Liver (tissue), 9 donors: ENCODE results near the gene PTPRN2. TPM values are rescaled to one million over a fixed set of nuclear protein-coding genes. Genes with fewer than 3 reads are reported as not detected.

Experiments
- DNase-seq: peaks from one replicate; pipeline ENCODE4 v3.0.0-alpha.2; 2017; ENCODE audit warnings: low spot score
- H3K27ac ChIP-seq, 2 donors: one replicate each; pipeline ENCODE4 v1.7.0; 2013; ENCODE audit warnings: inconsistent platforms in 2 of 2, low read length in 2 of 2, control low read depth in 1 of 2, low read depth in 1 of 2, mild to moderate bottlenecking in 1 of 2
- H3K27me3 ChIP-seq, 4 donors: one replicate each; pipeline versions ENCODE4 v1.6.1 to v1.7.0; 2013; ENCODE audit warnings: low read length in 3 of 4, inconsistent platforms in 1 of 4, mild to moderate bottlenecking in 1 of 4, moderate library complexity in 1 of 4; ENCODE audit not compliant: control insufficient read depth in 4 of 4, insufficient read depth in 4 of 4
- H3K36me3 ChIP-seq, 4 donors: one replicate each; pipeline versions ENCODE4 v1.6.1 to v1.7.0; 2013; ENCODE audit warnings: low read length in 3 of 4, mild to moderate bottlenecking in 3 of 4, low read depth in 1 of 4, moderate library complexity in 1 of 4; ENCODE audit not compliant: control insufficient read depth in 4 of 4, insufficient read depth in 3 of 4
- H3K4me1 ChIP-seq, 4 donors: one replicate each; pipeline versions ENCODE4 v1.6.1 to v1.7.0; 2013; ENCODE audit warnings: low read length in 3 of 4, mild to moderate bottlenecking in 3 of 4, moderate library complexity in 1 of 4; ENCODE audit not compliant: control insufficient read depth in 4 of 4, insufficient read depth in 4 of 4
- H3K4me3 ChIP-seq, 3 donors: one replicate each; pipeline versions ENCODE4 v1.6.1 to v1.7.0; 2013; ENCODE audit warnings: low read length in 3 of 3, control low read depth in 1 of 3, low read depth in 1 of 3, mild to moderate bottlenecking in 1 of 3
- H3K9ac ChIP-seq, 2 donors: one replicate each; pipeline ENCODE4 v1.7.0; 2013; ENCODE audit warnings: low read length in 2 of 2, mild to moderate bottlenecking in 2 of 2, moderate library complexity in 2 of 2, control low read depth in 1 of 2, low read depth in 1 of 2
- H3K9me3 ChIP-seq, 4 donors: one replicate each; pipeline versions ENCODE4 v1.6.1 to v1.7.0; 2013; ENCODE audit warnings: low read length in 3 of 4; ENCODE audit not compliant: control insufficient read depth in 4 of 4
- ATF3 ChIP-seq: IDR thresholded peaks from 2 replicates; pipeline ENCODE4 v1.6.1; 2016; ENCODE audit warnings: antibody characterized with exemption
- CTCF ChIP-seq: fragments of 150-350 bp; IDR thresholded peaks from 2 replicates; pipeline ENCODE4 v1.5.1; 2017; ENCODE audit warnings: improper control_type of control experiment, low read depth, low read length; ENCODE audit not compliant: missing input control
- EGR1 ChIP-seq, 2 donors: IDR thresholded peaks; 2 replicates each; pipeline ENCODE4 v1.6.1; 2016 to 2018; ENCODE audit warnings: antibody characterized with exemption in 2 of 2, low read depth in 2 of 2
- FOXA1 ChIP-seq: IDR thresholded peaks from 2 replicates; pipeline ENCODE4 v1.6.1; 2016; ENCODE audit warnings: antibody characterized with exemption
- FOXA2 ChIP-seq: IDR thresholded peaks from 2 replicates; pipeline ENCODE4 v1.6.1; 2016; ENCODE audit warnings: antibody characterized with exemption
- GABPA ChIP-seq, 2 donors: IDR thresholded peaks in 1 of 2; conservative IDR thresholded peaks in 1 of 2; 2 replicates each; pipeline ENCODE4 v1.6.1; 2016; ENCODE audit warnings: antibody characterized with exemption in 2 of 2, mild to moderate bottlenecking in 1 of 2, moderate library complexity in 1 of 2
- HNF4A ChIP-seq, 2 donors: conservative IDR thresholded peaks; 2 replicates each; pipeline ENCODE4 v1.6.1; 2016; ENCODE audit warnings: antibody characterized with exemption in 2 of 2, mild to moderate bottlenecking in 2 of 2
- HNF4G ChIP-seq: IDR thresholded peaks from 2 replicates; pipeline ENCODE4 v1.6.1; 2016; ENCODE audit warnings: antibody characterized with exemption
- JUND ChIP-seq, 2 donors: IDR thresholded peaks; 2 replicates each; pipeline ENCODE4 v1.6.1; 2016; ENCODE audit warnings: antibody characterized with exemption in 2 of 2
- MAX ChIP-seq: IDR thresholded peaks from 2 replicates; pipeline ENCODE4 v1.6.1; 2016; ENCODE audit warnings: antibody characterized with exemption
- NR2F2 ChIP-seq: IDR thresholded peaks from 2 replicates; pipeline ENCODE4 v1.6.1; 2016; ENCODE audit warnings: antibody characterized with exemption
- REST ChIP-seq: IDR thresholded peaks from 2 replicates; pipeline ENCODE4 v1.6.1; 2016; ENCODE audit warnings: antibody characterized with exemption, mild to moderate bottlenecking
- RXRA ChIP-seq, 2 donors: IDR thresholded peaks; 2 replicates each; pipeline ENCODE4 v1.6.1; 2017 to 2018; ENCODE audit warnings: antibody characterized with exemption in 2 of 2, mild to moderate bottlenecking in 1 of 2
- SP1 ChIP-seq: IDR thresholded peaks from 2 replicates; pipeline ENCODE4 v1.6.1; 2018; ENCODE audit warnings: antibody characterized with exemption, mild to moderate bottlenecking
- TAF1 ChIP-seq: conservative IDR thresholded peaks from 2 replicates; pipeline ENCODE4 v1.6.1; 2016; ENCODE audit warnings: antibody characterized with exemption, mild to moderate bottlenecking
- YY1 ChIP-seq: IDR thresholded peaks from 2 replicates; pipeline ENCODE4 v1.6.1; 2016; ENCODE audit warnings: antibody characterized with exemption, mild to moderate bottlenecking
- ZBTB33 ChIP-seq: IDR thresholded peaks from 2 replicates; pipeline ENCODE4 v1.6.1; 2016; ENCODE audit warnings: antibody characterized with exemption
- WGBS: extraction: QIAGEN DNeasy Blood & Tissue Kit; methylation state at CpG from one replicate; pipeline ENCODE4 v1.1.7; 2013; 5-methylcytosine and 5-hydroxymethylcytosine counted together
- polyA plus RNA-seq, 2 donors: library from polyadenylated mRNA; stranded (reverse) in 1 of 2; unstranded in 1 of 2; fragments of 200-250 nt in 1 of 2; fragments of >200 nt in 1 of 2; fragmentation: Nextera tagmentation in 1 of 2; extraction: Ambion mirVana in 1 of 2; gene quantifications; one replicate each; pipeline versions ENCODE4 v1.2.1 to v1.2.3, GENCODE V29; 2013 to 2015
- total RNA-seq, 2 donors: library from RNA; depleted of rRNA; stranded (reverse); fragments of >200 nt; gene quantifications; one replicate each; pipeline ENCODE4 v1.2.3, GENCODE V29; 2014
- donor health status: healthy.
- donor health status: healthy.
- donor health status: healthy.
- donor health status: healthy.
- donor health status: healthy.

The PTPRN2 gene
- total and polyA plus RNA-seq, 4 donors: 0.75 to 1.9 (median 1.1) TPM

DNA sequence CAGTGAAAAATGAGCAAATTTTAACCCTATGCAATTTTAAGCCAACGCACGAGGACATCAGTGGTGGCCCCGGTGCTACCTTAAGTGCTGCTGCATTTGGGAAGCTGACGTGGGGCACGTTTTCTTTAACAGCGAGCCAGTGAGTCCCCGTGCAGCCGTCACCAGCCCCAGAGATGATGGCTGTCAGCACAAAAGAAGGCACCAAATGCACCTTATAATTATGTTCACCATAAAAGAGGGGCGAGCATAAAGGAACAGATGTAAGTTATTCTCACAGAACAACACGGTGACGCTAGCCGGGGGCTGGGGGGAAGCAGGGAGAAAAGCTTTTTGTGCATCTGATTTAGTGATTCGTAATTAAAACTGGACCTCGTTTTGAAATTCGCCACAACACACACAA is 990.7 kb downstream of the PTPRN2 start:
- Histone ChIP-seq H3K27me3 (no peaks in the 10 kb centered on the region), H3K36me3 (no peaks in the 10 kb centered on the region), H3K27ac (no peak overlapping the region), H3K4me1 (no peaks in the 10 kb centered on the region), H3K4me3 (no peak overlapping the region), H3K9me3 (no peaks in the 10 kb centered on the region), H3K9ac (no peak overlapping the region)
- WGBS: 66% methylated on average over 15 of the region's 15 CpGs
- TF ChIP-seq EGR1 (IDR thresholded peaks at IDR 0.05; ENCODE audit: low read depth in 2 of 2) (no peak), RXRA (IDR thresholded peaks at IDR 0.05) (no peak), ATF3 (no peak), TAF1 (no peak), CTCF (no peak), SP1 (no peak), FOXA2 (no peak), HNF4A (conservative IDR thresholded peaks at IDR 0.05) (no peak), JUND (IDR thresholded peaks at IDR 0.05) (no peak), YY1 (no peak), ZBTB33 (no peak), MAX (no peak), HNF4G (no peak), NR2F2 (no peak), GABPA (IDR thresholded peaks at IDR 0.05 in 1 of 2, conservative IDR thresholded peaks at IDR 0.05 in 1 of 2) (no peak), FOXA1 (no peak)
- no peak for DNase-seq

DNA sequence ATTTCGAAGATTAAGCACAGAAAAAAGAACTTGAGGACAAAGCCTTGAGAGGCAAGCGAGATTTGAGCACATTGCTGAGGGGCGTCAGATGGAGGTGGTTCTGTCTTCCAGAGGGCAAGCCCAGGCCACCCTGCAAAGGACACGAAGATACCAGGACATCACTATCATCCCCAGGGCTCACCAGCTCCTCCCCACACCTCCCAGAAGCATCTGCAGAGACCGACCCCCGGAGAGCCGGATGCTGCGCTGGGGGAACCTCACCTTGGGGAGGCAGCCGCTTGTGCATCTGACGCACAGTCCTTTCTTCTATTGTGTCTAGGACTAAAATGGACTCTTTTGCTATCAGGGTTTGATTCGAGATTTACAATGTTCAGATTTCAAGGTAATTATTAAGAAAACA is 991.2 kb downstream of the PTPRN2 start:
- DNase-seq: no peak
- 86% methylated on average over 11 of the region's 11 CpGs for WGBS
- no peak overlapping the region for H3K27ac ChIP-seq
- no peaks in the 10 kb centered on the region for H3K27me3 ChIP-seq
- H3K4me1 ChIP-seq: no peaks in the 10 kb centered on the region
- no peaks in the 10 kb centered on the region for H3K9me3 ChIP-seq
- H3K4me3 ChIP-seq: no peak overlapping the region
- TF ChIP-seq CTCF (no peak), REST (no peak), RXRA (IDR thresholded peaks at IDR 0.05) (no peak), FOXA1 (no peak), YY1 (no peak)
- no peaks in the 10 kb centered on the region for H3K36me3 ChIP-seq
- no peak overlapping the region for H3K9ac ChIP-seq
